ENCODE data around the gene LHFPL5. TPM values are rescaled to one million over a fixed set of nuclear protein-coding genes. Genes with fewer than 3 reads are reported as not detected.

LHFPL5 gene
- total RNA-seq, 1 donor from 2014 or later, result not detected

- H3K27ac ChIP-seq, result no peak overlapping the region
- DNase-seq (no peak), ATAC-seq (no peak)
- peaks cover 33% of the 10 kb centered on the region for H3K27me3 ChIP-seq (ENCODE audit: low read depth)
- no peaks in the 10 kb centered on the region for H3K36me3 ChIP-seq
- H3K4me1 ChIP-seq, result peaks cover 8% of the 10 kb centered on the region
- intact Hi-C loops (cut with DNase I), result no loop called here
- TF ChIP-seq CTCF (IDR thresholded peaks at IDR 0.05), result no peak
- H3K4me3 ChIP-seq, result no peak overlapping the region
- no peaks in the 10 kb centered on the region for H3K9me3 ChIP-seq
These were observed 26.7 kb upstream of the LHFPL5 start for GRCh38 chr6:35778437-35778836.

- no peak for TF ChIP-seq CTCF (IDR thresholded peaks at IDR 0.05)
- Histone ChIP-seq H3K4me1 (peaks cover 8% of the 10 kb centered on the region), H3K27me3 (ENCODE audit: low read depth) (peaks cover 30% of the 10 kb centered on the region), H3K9me3 (no peaks in the 10 kb centered on the region), H3K4me3 (no peak within 1 kb of the TSS), H3K36me3 (no peaks in the 10 kb centered on the region), H3K27ac (no peak within 1 kb of the TSS)
- ATAC-seq, result no peak
- intact Hi-C loops (cut with DNase I), result no loop called here
- no peak for DNase-seq
These were observed 24.4 kb upstream of the LHFPL5 start, which contains the start of gene CLPSL1 for GRCh38 chr6:35780719-35781118. Gene CLPSL1, plus strand, starts transcription at chr6:35781019. Its CDS starts 92 bp downstream, at chr6:35781111.

- Histone ChIP-seq H3K27me3 (ENCODE audit: low read depth) (peaks cover 28% of the 10 kb centered on the region), H3K4me1 (peaks cover 5% of the 10 kb centered on the region), H3K9me3 (no peaks in the 10 kb centered on the region), H3K27ac (no peak overlapping the region), H3K36me3 (no peaks in the 10 kb centered on the region), H3K4me3 (no peak overlapping the region)
- DNase-seq (no peak), ATAC-seq (no peak)
- TF ChIP-seq CTCF (IDR thresholded peaks at IDR 0.05), result no peak
- intact Hi-C loops (cut with DNase I), result no loop called here
These were observed 23.9 kb upstream of the LHFPL5 start for GRCh38 chr6:35781290-35781689.

- Histone ChIP-seq H3K27ac (no peak overlapping the region), H3K36me3 (no peaks in the 10 kb centered on the region), H3K4me3 (no peak overlapping the region), H3K9me3 (no peaks in the 10 kb centered on the region), H3K27me3 (ENCODE audit: low read depth) (peaks cover 29% of the 10 kb centered on the region), H3K4me1 (no peaks in the 10 kb centered on the region)
- intact Hi-C loops (cut with DNase I), result no loop called here
- no peak for TF ChIP-seq CTCF (IDR thresholded peaks at IDR 0.05)
- no peak for ATAC-seq
- DNase-seq, result no peak
These were observed 22.7 kb upstream of the LHFPL5 start for GRCh38 chr6:35782424-35782823.

- Histone ChIP-seq H3K4me3 (no peak overlapping the region), H3K4me1 (no peaks in the 10 kb centered on the region), H3K27me3 (ENCODE audit: low read depth) (peaks cover 46% of the 10 kb centered on the region), H3K27ac (no peak overlapping the region), H3K9me3 (no peaks in the 10 kb centered on the region), H3K36me3 (no peaks in the 10 kb centered on the region)
- intact Hi-C loops (cut with DNase I), result no loop called here
- DNase-seq (no peak), ATAC-seq (no peak)
- no peak for TF ChIP-seq CTCF (IDR thresholded peaks at IDR 0.05)
These were observed 21.0 kb upstream of the LHFPL5 start for GRCh38 chr6:35784200-35784599.

GRCh38 chr6:35786272-35786671 lies 18.9 kb upstream of the LHFPL5 start:
- no peak for DNase-seq
- H3K36me3 ChIP-seq, result no peaks in the 10 kb centered on the region
- peaks cover 47% of the 10 kb centered on the region for H3K27me3 ChIP-seq (ENCODE audit: low read depth)
- no peaks in the 10 kb centered on the region for H3K9me3 ChIP-seq
- ATAC-seq, result no peak
- no peaks in the 10 kb centered on the region for H3K4me1 ChIP-seq
- intact Hi-C loops (cut with DNase I), result no loop called here
- TF ChIP-seq CTCF (IDR thresholded peaks at IDR 0.05), result no peak
- H3K4me3 ChIP-seq, result no peak overlapping the region
- H3K27ac ChIP-seq, result no peak overlapping the region
